Measurements from ENCODE around the gene SCYGR7.

GRCh38 chr2:227703961-227704360 lies 24.2 kb upstream of the SCYGR7 start:
- TF ChIP-seq EP300 (IDR thresholded peaks at IDR 0.05) (no peak), CTCF (IDR thresholded peaks at IDR 0.05) (no peak)

All from gastroesophageal sphincter (tissue), 3 donors.